Osteocyte (in vitro differentiated cells): ENCODE measurements around the gene QSER1. TPM values are rescaled to one million over a fixed set of nuclear protein-coding genes. Genes with fewer than 3 reads are reported as not detected.

Source experiments
- DNase-seq: peaks from one replicate; pipeline ENCODE4 v3.0.0; 2021; ENCODE audit warnings: mixed read lengths; ENCODE audit not compliant: unreplicated experiment; ENCODE audit errors: extremely low spot score
- H3K27ac Mint-ChIP-seq: one replicate; pipeline ENCODE4 v1.8.0; 2021; ENCODE audit warnings: mild to moderate bottlenecking, mixed read lengths; ENCODE audit not compliant: unreplicated experiment
- H3K27me3 Mint-ChIP-seq: one replicate; pipeline ENCODE4 v1.8.0; 2021; ENCODE audit warnings: mixed read lengths; ENCODE audit not compliant: unreplicated experiment
- H3K36me3 Mint-ChIP-seq: one replicate; pipeline ENCODE4 v1.8.0; 2021; ENCODE audit warnings: mixed read lengths; ENCODE audit not compliant: unreplicated experiment
- H3K4me1 Mint-ChIP-seq: one replicate; pipeline ENCODE4 v1.8.0; 2021; ENCODE audit warnings: mixed read lengths; ENCODE audit not compliant: unreplicated experiment
- H3K4me3 Mint-ChIP-seq: one replicate; pipeline ENCODE4 v1.8.0; 2021; ENCODE audit warnings: mild to moderate bottlenecking, moderate library complexity, mixed read lengths; ENCODE audit not compliant: unreplicated experiment
- H3K9me3 Mint-ChIP-seq: one replicate; pipeline ENCODE4 v1.8.0; 2021; ENCODE audit warnings: mixed read lengths; ENCODE audit not compliant: unreplicated experiment
- total RNA-seq: library from RNA; stranded (reverse); gene quantifications from 2 replicates; pipeline ENCODE4 v1.2.1, GENCODE V29; 2021
- TF ChIP-seq, protein P1 (sequence below): fragments of 200-600 bp; sonication (generic); IDR thresholded peaks from 2 replicates; pipeline ENCODE4 v1.5.0; 2021; ENCODE audit warnings: antibody characterized with exemption, mild to moderate bottlenecking, moderate library complexity

QSER1 gene
- total RNA-seq, 1 donor from 2014 or later: 32.4 TPM

DNA sequence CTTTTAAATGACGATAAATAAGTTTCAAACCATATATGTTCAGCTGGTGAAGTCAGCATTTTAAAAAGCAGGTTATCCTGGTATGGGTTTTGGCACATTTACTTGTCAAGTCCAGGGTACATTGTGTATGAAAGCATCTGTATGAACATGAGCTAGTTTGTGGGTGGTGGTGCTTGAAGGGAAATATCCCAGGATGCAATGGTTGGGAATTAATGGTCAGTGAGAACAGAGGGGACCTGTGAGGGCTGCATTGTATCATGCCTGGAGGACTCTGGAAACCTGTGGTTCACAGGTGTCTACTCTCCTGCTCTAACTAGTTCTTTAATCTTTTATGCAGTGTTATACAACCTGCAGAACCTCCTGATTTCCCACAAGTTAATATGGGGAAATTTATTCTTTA lies 128.9 kb downstream of the QSER1 start:
- DNase-seq: no peak
- Mint-ChIP-seq H3K27me3 (no peaks in the 10 kb centered on the region), H3K27ac (no peak overlapping the region), H3K36me3 (peaks cover 2% of the 10 kb centered on the region), H3K9me3 (no peaks in the 10 kb centered on the region), H3K4me1 (peaks cover 7% of the 10 kb centered on the region), H3K4me3 (no peak overlapping the region)
- TF ChIP-seq, protein P1, sequence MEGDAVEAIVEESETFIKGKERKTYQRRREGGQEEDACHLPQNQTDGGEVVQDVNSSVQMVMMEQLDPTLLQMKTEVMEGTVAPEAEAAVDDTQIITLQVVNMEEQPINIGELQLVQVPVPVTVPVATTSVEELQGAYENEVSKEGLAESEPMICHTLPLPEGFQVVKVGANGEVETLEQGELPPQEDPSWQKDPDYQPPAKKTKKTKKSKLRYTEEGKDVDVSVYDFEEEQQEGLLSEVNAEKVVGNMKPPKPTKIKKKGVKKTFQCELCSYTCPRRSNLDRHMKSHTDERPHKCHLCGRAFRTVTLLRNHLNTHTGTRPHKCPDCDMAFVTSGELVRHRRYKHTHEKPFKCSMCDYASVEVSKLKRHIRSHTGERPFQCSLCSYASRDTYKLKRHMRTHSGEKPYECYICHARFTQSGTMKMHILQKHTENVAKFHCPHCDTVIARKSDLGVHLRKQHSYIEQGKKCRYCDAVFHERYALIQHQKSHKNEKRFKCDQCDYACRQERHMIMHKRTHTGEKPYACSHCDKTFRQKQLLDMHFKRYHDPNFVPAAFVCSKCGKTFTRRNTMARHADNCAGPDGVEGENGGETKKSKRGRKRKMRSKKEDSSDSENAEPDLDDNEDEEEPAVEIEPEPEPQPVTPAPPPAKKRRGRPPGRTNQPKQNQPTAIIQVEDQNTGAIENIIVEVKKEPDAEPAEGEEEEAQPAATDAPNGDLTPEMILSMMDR: no peak

- TF ChIP-seq, protein P1: no peak
- Mint-ChIP-seq H3K27me3 (no peaks in the 10 kb centered on the region), H3K4me1 (peaks cover 3% of the 10 kb centered on the region)
Observed at GRCh38 chr11:33021937-33022336, 129.3 kb downstream of the QSER1 start.

GRCh38 chr11:33025339-33025722 lies 132.7 kb downstream of the QSER1 start:
- no peak overlapping the region for H3K27ac Mint-ChIP-seq
- H3K9me3 Mint-ChIP-seq: no peaks in the 10 kb centered on the region
- TF ChIP-seq, protein P1: no peak
- no peak overlapping the region for H3K4me3 Mint-ChIP-seq
- no peaks in the 10 kb centered on the region for H3K4me1 Mint-ChIP-seq
- no peaks in the 10 kb centered on the region for H3K27me3 Mint-ChIP-seq
- DNase-seq: no peak
- H3K36me3 Mint-ChIP-seq: peaks cover 2% of the 10 kb centered on the region

More at GRCh38 chr11:33021937-33022336, 129.3 kb downstream of the QSER1 start:
- H3K4me3 Mint-ChIP-seq: no peak overlapping the region
- no peak for DNase-seq
- no peaks in the 10 kb centered on the region for H3K9me3 Mint-ChIP-seq
- peaks cover 2% of the 10 kb centered on the region for H3K36me3 Mint-ChIP-seq
- H3K27ac Mint-ChIP-seq: no peak overlapping the region

GRCh38 chr11:33027233-33027632 lies 134.6 kb downstream of the QSER1 start:
- H3K4me1 Mint-ChIP-seq: no peaks in the 10 kb centered on the region
- TF ChIP-seq, protein P1: no peak
- peaks cover 6% of the 10 kb centered on the region for H3K36me3 Mint-ChIP-seq
- no peaks in the 10 kb centered on the region for H3K9me3 Mint-ChIP-seq
- no peak for DNase-seq
- H3K27me3 Mint-ChIP-seq: no peaks in the 10 kb centered on the region
- H3K27ac Mint-ChIP-seq: no peak overlapping the region
- no peak overlapping the region for H3K4me3 Mint-ChIP-seq

GRCh38 chr11:33027846-33028536 lies 135.4 kb downstream of the QSER1 start:
- no peak overlapping the region for H3K4me3 Mint-ChIP-seq
- DNase-seq: no peak
- no peaks in the 10 kb centered on the region for H3K27me3 Mint-ChIP-seq
- H3K27ac Mint-ChIP-seq: no peak overlapping the region
- no peaks in the 10 kb centered on the region for H3K9me3 Mint-ChIP-seq
- TF ChIP-seq, protein P1: no peak
- no peaks in the 10 kb centered on the region for H3K4me1 Mint-ChIP-seq
- H3K36me3 Mint-ChIP-seq: peaks cover 10% of the 10 kb centered on the region
